Upper lobe of right lung (tissue), 1 donor: Measurements from ENCODE around the gene KRTAP19-7. TPM values are rescaled to one million over a fixed set of nuclear protein-coding genes. Genes with fewer than 3 reads are reported as not detected.

Experiments
- ATAC-seq: fragments of 200-7000 bp; cut with Tn5 transposase; one replicate; pipeline ENCODE4 v1.9.1; 2020; ENCODE audit warnings: mild to moderate bottlenecking, moderate library complexity
- DNase-seq: peaks from one replicate; pipeline ENCODE4 v3.0.0-alpha.2; 2020
- H3K27ac ChIP-seq: fragments of 200-600 bp; one replicate; pipeline ENCODE4 v1.8.0; 2022
- H3K27me3 ChIP-seq: fragments of 200-600 bp; one replicate; pipeline ENCODE4 v1.8.0; 2022; ENCODE audit warnings: mild to moderate bottlenecking
- H3K36me3 ChIP-seq: fragments of 200-600 bp; one replicate; pipeline ENCODE4 v1.8.0; 2022
- H3K4me1 ChIP-seq: fragments of 200-600 bp; one replicate; pipeline ENCODE4 v1.8.0; 2022
- H3K4me3 ChIP-seq: fragments of 200-600 bp; one replicate; pipeline ENCODE4 v1.8.0; 2022; ENCODE audit warnings: mild to moderate bottlenecking
- H3K9me3 ChIP-seq: fragments of 200-600 bp; one replicate; pipeline ENCODE4 v1.8.0; 2022
- CTCF ChIP-seq: fragments of 200-600 bp; IDR thresholded peaks from one replicate; pipeline ENCODE4 v1.8.0; 2022; ENCODE audit warnings: antibody characterized with exemption
- intact Hi-C: fragments of 100-400 bp; cut with DNase I; formaldehyde crosslinking; loops from one replicate; pipeline ENCODE4 v1.11.0; 2022
- total RNA-seq: library from RNA; stranded (reverse); fragmentation: NEBNext Ultra II Directional; extraction: Animal tissue kit (Norgen Biotek cat#: 25700); gene quantifications from one replicate; pipeline ENCODE4 v1.2.1, GENCODE V29; 2021
- donor health status: DM: no; HTN: yes; CAD: no; lungs with severe emphysema.

Gene KRTAP19-7
- total RNA-seq, 1 donor from 2014 or later: not detected

- Histone ChIP-seq H3K4me3 (no peak within 1 kb of the TSS), H3K27me3 (no peaks in the 10 kb centered on the region), H3K36me3 (no peaks in the 10 kb centered on the region), H3K27ac (no peak within 1 kb of the TSS), H3K4me1 (no peaks in the 10 kb centered on the region), H3K9me3 (no peaks in the 10 kb centered on the region)
- intact Hi-C loops: no loop called here
- DNase-seq: no peak
- no peak for TF ChIP-seq CTCF
- no peak for ATAC-seq
Observed at GRCh38 chr21:30590297-30590696, 29.2 kb upstream of the KRTAP19-7 start, which contains the start of gene KRTAP22-2. Gene KRTAP22-2, minus strand, starts transcription at chr21:30590397.

- no peak overlapping the region for H3K4me3 ChIP-seq
- no peaks in the 10 kb centered on the region for H3K36me3 ChIP-seq
- DNase-seq (no peak), ATAC-seq (no peak)
- no peak for TF ChIP-seq CTCF
- H3K4me1 ChIP-seq: no peaks in the 10 kb centered on the region
- no peaks in the 10 kb centered on the region for H3K9me3 ChIP-seq
- intact Hi-C loops: no loop called here
- no peak overlapping the region for H3K27ac ChIP-seq
- no peaks in the 10 kb centered on the region for H3K27me3 ChIP-seq
Observed at GRCh38 chr21:30582870-30583269, 21.8 kb upstream of the KRTAP19-7 start.

GRCh38 chr21:30580132-30580531 is 19.0 kb upstream of the KRTAP19-7 start:
- Histone ChIP-seq H3K27me3 (no peaks in the 10 kb centered on the region), H3K4me3 (no peak overlapping the region), H3K36me3 (no peaks in the 10 kb centered on the region), H3K4me1 (no peaks in the 10 kb centered on the region), H3K27ac (no peak overlapping the region), H3K9me3 (no peaks in the 10 kb centered on the region)
- no peak for ATAC-seq
- no peak for TF ChIP-seq CTCF
- intact Hi-C loops: no loop called here
- no peak for DNase-seq

GRCh38 chr21:30579346-30579745 is 18.2 kb upstream of the KRTAP19-7 start:
- TF ChIP-seq CTCF: no peak
- no peaks in the 10 kb centered on the region for H3K4me1 ChIP-seq
- no peak overlapping the region for H3K27ac ChIP-seq
- DNase-seq: no peak
- intact Hi-C loops: no loop called here
- H3K4me3 ChIP-seq: no peak overlapping the region
- no peaks in the 10 kb centered on the region for H3K9me3 ChIP-seq
- ATAC-seq: no peak
- H3K36me3 ChIP-seq: no peaks in the 10 kb centered on the region
- H3K27me3 ChIP-seq: no peaks in the 10 kb centered on the region

- TF ChIP-seq CTCF: no peak
- ATAC-seq (no peak), DNase-seq (no peak)
- Histone ChIP-seq H3K27me3 (no peaks in the 10 kb centered on the region), H3K4me1 (no peaks in the 10 kb centered on the region), H3K9me3 (no peaks in the 10 kb centered on the region), H3K4me3 (no peak overlapping the region), H3K36me3 (no peaks in the 10 kb centered on the region), H3K27ac (no peak overlapping the region)
- intact Hi-C loops: no loop called here
Observed at GRCh38 chr21:30577766-30578165, 16.7 kb upstream of the KRTAP19-7 start.

- no peaks in the 10 kb centered on the region for H3K4me1 ChIP-seq
- H3K9me3 ChIP-seq: no peaks in the 10 kb centered on the region
- no peak for TF ChIP-seq CTCF
- no peak overlapping the region for H3K27ac ChIP-seq
- intact Hi-C loops: no loop called here
- no peaks in the 10 kb centered on the region for H3K36me3 ChIP-seq
- H3K4me3 ChIP-seq: no peak overlapping the region
- ATAC-seq (no peak), DNase-seq (no peak)
- H3K27me3 ChIP-seq: no peaks in the 10 kb centered on the region
Observed at GRCh38 chr21:30567617-30568016, 6.5 kb upstream of the KRTAP19-7 start.
